GM12892 (cell line): ENCODE results near the gene POU1F1.

Experiments used
- POLR2A ChIP-seq: IDR thresholded peaks from 2 replicates; pipeline ENCODE4 v1.6.1; 2011; ENCODE audit warnings: low read depth, low read length, control low read depth
- TAF1 ChIP-seq: IDR thresholded peaks from 2 replicates; pipeline ENCODE4 v1.6.1; 2011; ENCODE audit warnings: low read depth, mild to moderate bottlenecking, control low read depth, low read length, borderline replicate concordance

DNA sequence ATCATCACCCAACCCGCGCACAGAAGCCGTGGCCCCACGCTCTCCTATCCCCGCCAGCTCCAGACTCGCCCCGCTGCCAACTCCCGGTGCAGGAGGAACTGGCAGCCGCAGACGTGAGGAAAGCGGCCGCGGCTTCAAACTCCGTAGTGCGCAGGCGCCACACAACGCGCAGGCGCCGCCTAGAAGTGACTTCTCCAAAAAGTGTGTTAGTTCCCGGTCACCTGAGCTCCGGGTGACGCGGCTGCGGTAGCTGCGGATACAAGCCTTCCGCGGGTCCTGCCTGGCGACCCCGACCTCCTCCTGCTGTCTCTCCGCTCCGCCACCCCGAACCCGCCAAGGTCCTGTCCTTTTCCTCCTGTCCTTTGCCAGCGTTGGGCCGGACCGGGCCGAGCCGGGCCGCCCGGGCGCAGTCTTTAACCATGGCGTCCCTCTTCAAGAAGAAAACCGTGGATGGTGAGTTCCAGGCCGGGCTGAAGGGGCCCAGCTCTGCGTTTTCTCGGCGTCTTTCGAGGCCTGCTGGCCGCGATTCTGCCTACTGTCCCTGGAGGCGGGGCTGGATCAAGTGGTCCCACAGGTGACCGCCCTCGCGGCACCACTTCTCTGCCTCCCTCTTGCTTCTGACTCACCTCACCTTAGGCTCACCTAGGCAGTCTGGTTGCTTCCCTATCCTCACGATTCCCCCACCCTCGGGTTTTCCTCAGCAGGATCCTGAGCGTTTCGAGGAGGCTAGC, 49.1 kb downstream of the POU1F1 start, which contains the start of gene CHMP2B:
- TF ChIP-seq TAF1 (0 out of 2 replicates have a peak, but pooled peaks have one; percentile 37), POLR2A (peak; percentile 78; the same call in 1 of the 2 replicates)
